OCI-LY7 (cell line): ENCODE data around the gene APOL1.

Source experiments
- CTCF ChIP-seq: fragments of 200-600 bp; sonication (generic); conservative IDR thresholded peaks from 2 replicates; pipeline ENCODE4 v1.5.1; 2014; ENCODE audit warnings: mild to moderate bottlenecking, antibody characterized with exemption, low read length, moderate library complexity, mixed read lengths
- EZH2phosphoT487 ChIP-seq: fragments of 200-600 bp; sonication (generic); IDR thresholded peaks from 2 replicates; pipeline ENCODE4 v1.6.1; 2018; ENCODE audit warnings: low read depth, borderline replicate concordance, mild to moderate bottlenecking, mixed run types, antibody characterized with exemption, low read length, moderate library complexity, mixed read lengths

GRCh38 chr22:36301384-36301828, 48.5 kb downstream of the APOL1 start:
- TF ChIP-seq CTCF (peak; percentile 98), EZH2phosphoT487 (no peak)
